SK-N-SH treated with all-trans-retinoic acid at 6 μM for 48 hours (cell line): ENCODE measurements around the gene SAMD11.

Source experiments
- ATAC-seq: fragments of 200-7000 bp; cut with Tn5 transposase; 3 replicates; pipeline ENCODE4 v1.9.1; 2020; ENCODE audit warnings: mild to moderate bottlenecking, moderate library complexity
- ARNTL ChIP-seq: fragments of 450-650 bp; formaldehyde crosslinking; IDR thresholded peaks from 2 replicates; pipeline ENCODE4 v1.5.0; 2020; ENCODE audit warnings: low read depth, mild to moderate bottlenecking, moderate library complexity, borderline replicate concordance
- BACH2 ChIP-seq: fragments of 250-450 bp; sonication (Bioruptor Pico); IDR thresholded peaks from 2 replicates; pipeline ENCODE4 v1.9.0; 2021; ENCODE audit warnings: mild to moderate bottlenecking, borderline replicate concordance
- CREB5 ChIP-seq: fragments of 250-450 bp; sonication (Bioruptor Pico); IDR thresholded peaks from 2 replicates; pipeline ENCODE4 v1.5.1; 2020; ENCODE audit warnings: low read depth, mild to moderate bottlenecking, moderate library complexity
- CSDC2 ChIP-seq: fragments of 250-450 bp; sonication (Bioruptor Pico); IDR thresholded peaks from 2 replicates; pipeline ENCODE4 v1.5.0; 2020; ENCODE audit warnings: mild to moderate bottlenecking, moderate library complexity
- ESRRG ChIP-seq: fragments of 250-450 bp; sonication (Bioruptor Pico); IDR thresholded peaks from 2 replicates; pipeline ENCODE4 v1.6.1; 2021; ENCODE audit warnings: mild to moderate bottlenecking
- GLIS3 ChIP-seq: fragments of 250-450 bp; sonication (Bioruptor Pico); IDR thresholded peaks from 2 replicates; pipeline ENCODE4 v1.5.0; 2020; ENCODE audit warnings: mild to moderate bottlenecking, moderate library complexity
- PPARA ChIP-seq: fragments of 250-450 bp; sonication (Bioruptor Pico); IDR thresholded peaks from 2 replicates; pipeline ENCODE4 v1.5.0; 2020; ENCODE audit warnings: mild to moderate bottlenecking, borderline replicate concordance
- SNAI2 ChIP-seq: fragments of 250-450 bp; sonication (Bioruptor Pico); IDR thresholded peaks from 2 replicates; pipeline ENCODE4 v1.5.0; 2020; ENCODE audit warnings: mild to moderate bottlenecking, moderate library complexity
- TCF4 ChIP-seq: fragments of 250-450 bp; sonication (Bioruptor Pico); IDR thresholded peaks from 2 replicates; pipeline ENCODE4 v1.8.0; 2021; ENCODE audit warnings: mild to moderate bottlenecking, moderate library complexity, borderline replicate concordance
- TOX ChIP-seq: fragments of 250-450 bp; sonication (Bioruptor Pico); IDR thresholded peaks from 2 replicates; pipeline ENCODE4 v1.8.0; 2021; ENCODE audit warnings: mild to moderate bottlenecking, moderate library complexity, borderline replicate concordance
- ZFP3 ChIP-seq: fragments of 250-450 bp; sonication (Bioruptor Pico); IDR thresholded peaks from 2 replicates; pipeline ENCODE4 v1.5.0; 2020; ENCODE audit warnings: mild to moderate bottlenecking, moderate library complexity
- ZNF565 ChIP-seq: fragments of 450-650 bp; formaldehyde crosslinking; conservative IDR thresholded peaks from 2 replicates; pipeline ENCODE4 v1.5.0; 2020; ENCODE audit warnings: low read depth, mild to moderate bottlenecking, moderate library complexity
- ZNF70 ChIP-seq: fragments of 450-650 bp; formaldehyde crosslinking; IDR thresholded peaks from 2 replicates; pipeline ENCODE4 v1.5.0; 2020; ENCODE audit warnings: mild to moderate bottlenecking, moderate library complexity
- ZNF8 ChIP-seq: fragments of 450-650 bp; formaldehyde crosslinking; IDR thresholded peaks from 2 replicates; pipeline ENCODE4 v1.5.0; 2020; ENCODE audit warnings: mild to moderate bottlenecking, moderate library complexity
- TF ChIP-seq, protein P1 (sequence below): fragments of 250-450 bp; sonication (Bioruptor Pico); IDR thresholded peaks from 2 replicates; pipeline ENCODE4 v1.8.0; 2021; ENCODE audit warnings: low read depth, mild to moderate bottlenecking, moderate library complexity, borderline replicate concordance
- TF ChIP-seq, protein P2 (sequence below): fragments of 250-450 bp; sonication (Bioruptor Pico); IDR thresholded peaks from 2 replicates; pipeline ENCODE4 v1.5.1; 2021; ENCODE audit warnings: mild to moderate bottlenecking, moderate library complexity
- TF ChIP-seq, protein P3 (sequence below): fragments of 250-450 bp; sonication (Bioruptor Pico); IDR thresholded peaks from 2 replicates; pipeline ENCODE4 v1.8.0; 2020; ENCODE audit warnings: mild to moderate bottlenecking, moderate library complexity, borderline replicate concordance
- TF ChIP-seq, protein P4 (sequence below): fragments of 250-450 bp; sonication (Bioruptor Pico); IDR thresholded peaks from 2 replicates; pipeline ENCODE4 v1.5.0; 2020; ENCODE audit warnings: mild to moderate bottlenecking, moderate library complexity

SAMD11 gene

DNA sequence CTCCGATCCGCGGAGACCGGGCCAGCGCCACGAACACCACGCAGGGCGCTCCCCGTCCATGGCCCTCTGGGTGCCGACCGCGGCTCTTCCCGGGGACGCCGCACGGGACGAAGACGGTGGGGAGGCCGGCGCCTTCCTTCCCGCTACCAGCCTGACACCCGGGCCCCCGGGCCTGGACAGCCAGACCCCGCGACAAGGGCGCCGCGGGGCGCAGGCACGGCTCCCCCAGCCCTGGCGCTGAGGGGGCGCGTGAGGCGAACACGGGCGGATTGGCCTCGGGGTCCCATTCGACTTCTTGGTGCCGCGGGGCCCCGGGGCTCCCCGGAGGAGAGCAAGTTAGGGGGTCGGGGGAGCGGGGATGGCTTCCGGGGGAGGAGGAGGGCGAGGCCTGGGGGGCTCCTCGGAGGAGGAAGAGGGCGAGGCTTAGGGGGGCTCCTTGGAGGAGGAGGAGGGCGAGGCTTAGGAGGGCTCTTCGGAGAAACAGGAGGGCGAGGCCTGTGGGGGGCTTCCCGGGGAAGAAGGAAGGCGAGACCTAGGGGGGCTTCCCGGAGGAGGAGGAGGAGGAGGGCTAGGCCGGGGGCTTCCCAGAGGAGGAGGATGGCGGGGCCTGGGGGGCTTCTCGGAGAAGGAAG is 36.1 kb downstream of the SAMD11 start:
- ATAC-seq, result no peak; the same call in 2 of the 3 replicates
- TF ChIP-seq CSDC2 (CRISPR knock-in tag), result no peak
- TF ChIP-seq CREB5 (CRISPR knock-in tag), result no peak
- no peak for TF ChIP-seq PPARA (CRISPR knock-in tag)
- TF ChIP-seq, protein P1, sequence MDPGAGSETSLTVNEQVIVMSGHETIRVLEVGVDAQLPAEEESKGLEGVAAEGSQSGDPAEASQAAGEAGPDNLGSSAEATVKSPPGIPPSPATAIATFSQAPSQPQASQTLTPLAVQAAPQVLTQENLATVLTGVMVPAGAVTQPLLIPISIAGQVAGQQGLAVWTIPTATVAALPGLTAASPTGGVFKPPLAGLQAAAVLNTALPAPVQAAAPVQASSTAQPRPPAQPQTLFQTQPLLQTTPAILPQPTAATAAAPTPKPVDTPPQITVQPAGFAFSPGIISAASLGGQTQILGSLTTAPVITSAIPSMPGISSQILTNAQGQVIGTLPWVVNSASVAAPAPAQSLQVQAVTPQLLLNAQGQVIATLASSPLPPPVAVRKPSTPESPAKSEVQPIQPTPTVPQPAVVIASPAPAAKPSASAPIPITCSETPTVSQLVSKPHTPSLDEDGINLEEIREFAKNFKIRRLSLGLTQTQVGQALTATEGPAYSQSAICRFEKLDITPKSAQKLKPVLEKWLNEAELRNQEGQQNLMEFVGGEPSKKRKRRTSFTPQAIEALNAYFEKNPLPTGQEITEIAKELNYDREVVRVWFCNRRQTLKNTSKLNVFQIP (CRISPR knock-in tag), result no peak
- TF ChIP-seq ZNF8 (CRISPR knock-in tag), result no peak
- no peak for TF ChIP-seq ZFP3 (CRISPR knock-in tag)
- TF ChIP-seq ESRRG (CRISPR knock-in tag), result no peak
- TF ChIP-seq, protein P2, sequence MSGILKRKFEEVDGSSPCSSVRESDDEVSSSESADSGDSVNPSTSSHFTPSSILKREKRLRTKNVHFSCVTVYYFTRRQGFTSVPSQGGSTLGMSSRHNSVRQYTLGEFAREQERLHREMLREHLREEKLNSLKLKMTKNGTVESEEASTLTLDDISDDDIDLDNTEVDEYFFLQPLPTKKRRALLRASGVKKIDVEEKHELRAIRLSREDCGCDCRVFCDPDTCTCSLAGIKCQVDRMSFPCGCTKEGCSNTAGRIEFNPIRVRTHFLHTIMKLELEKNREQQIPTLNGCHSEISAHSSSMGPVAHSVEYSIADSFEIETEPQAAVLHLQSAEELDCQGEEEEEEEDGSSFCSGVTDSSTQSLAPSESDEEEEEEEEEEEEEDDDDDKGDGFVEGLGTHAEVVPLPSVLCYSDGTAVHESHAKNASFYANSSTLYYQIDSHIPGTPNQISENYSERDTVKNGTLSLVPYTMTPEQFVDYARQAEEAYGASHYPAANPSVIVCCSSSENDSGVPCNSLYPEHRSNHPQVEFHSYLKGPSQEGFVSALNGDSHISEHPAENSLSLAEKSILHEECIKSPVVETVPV (CRISPR knock-in tag), result no peak
- TF ChIP-seq, protein P3, sequence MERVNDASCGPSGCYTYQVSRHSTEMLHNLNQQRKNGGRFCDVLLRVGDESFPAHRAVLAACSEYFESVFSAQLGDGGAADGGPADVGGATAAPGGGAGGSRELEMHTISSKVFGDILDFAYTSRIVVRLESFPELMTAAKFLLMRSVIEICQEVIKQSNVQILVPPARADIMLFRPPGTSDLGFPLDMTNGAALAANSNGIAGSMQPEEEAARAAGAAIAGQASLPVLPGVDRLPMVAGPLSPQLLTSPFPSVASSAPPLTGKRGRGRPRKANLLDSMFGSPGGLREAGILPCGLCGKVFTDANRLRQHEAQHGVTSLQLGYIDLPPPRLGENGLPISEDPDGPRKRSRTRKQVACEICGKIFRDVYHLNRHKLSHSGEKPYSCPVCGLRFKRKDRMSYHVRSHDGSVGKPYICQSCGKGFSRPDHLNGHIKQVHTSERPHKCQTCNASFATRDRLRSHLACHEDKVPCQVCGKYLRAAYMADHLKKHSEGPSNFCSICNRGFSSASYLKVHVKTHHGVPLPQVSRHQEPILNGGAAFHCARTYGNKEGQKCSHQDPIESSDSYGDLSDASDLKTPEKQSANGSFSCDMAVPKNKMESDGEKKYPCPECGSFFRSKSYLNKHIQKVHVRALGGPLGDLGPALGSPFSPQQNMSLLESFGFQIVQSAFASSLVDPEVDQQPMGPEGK, result no peak
- no peak for TF ChIP-seq TCF4
- no peak for TF ChIP-seq ZNF565 (CRISPR knock-in tag)
- no peak for TF ChIP-seq BACH2
- no peak for TF ChIP-seq ARNTL (CRISPR knock-in tag)
- TF ChIP-seq, protein P4, sequence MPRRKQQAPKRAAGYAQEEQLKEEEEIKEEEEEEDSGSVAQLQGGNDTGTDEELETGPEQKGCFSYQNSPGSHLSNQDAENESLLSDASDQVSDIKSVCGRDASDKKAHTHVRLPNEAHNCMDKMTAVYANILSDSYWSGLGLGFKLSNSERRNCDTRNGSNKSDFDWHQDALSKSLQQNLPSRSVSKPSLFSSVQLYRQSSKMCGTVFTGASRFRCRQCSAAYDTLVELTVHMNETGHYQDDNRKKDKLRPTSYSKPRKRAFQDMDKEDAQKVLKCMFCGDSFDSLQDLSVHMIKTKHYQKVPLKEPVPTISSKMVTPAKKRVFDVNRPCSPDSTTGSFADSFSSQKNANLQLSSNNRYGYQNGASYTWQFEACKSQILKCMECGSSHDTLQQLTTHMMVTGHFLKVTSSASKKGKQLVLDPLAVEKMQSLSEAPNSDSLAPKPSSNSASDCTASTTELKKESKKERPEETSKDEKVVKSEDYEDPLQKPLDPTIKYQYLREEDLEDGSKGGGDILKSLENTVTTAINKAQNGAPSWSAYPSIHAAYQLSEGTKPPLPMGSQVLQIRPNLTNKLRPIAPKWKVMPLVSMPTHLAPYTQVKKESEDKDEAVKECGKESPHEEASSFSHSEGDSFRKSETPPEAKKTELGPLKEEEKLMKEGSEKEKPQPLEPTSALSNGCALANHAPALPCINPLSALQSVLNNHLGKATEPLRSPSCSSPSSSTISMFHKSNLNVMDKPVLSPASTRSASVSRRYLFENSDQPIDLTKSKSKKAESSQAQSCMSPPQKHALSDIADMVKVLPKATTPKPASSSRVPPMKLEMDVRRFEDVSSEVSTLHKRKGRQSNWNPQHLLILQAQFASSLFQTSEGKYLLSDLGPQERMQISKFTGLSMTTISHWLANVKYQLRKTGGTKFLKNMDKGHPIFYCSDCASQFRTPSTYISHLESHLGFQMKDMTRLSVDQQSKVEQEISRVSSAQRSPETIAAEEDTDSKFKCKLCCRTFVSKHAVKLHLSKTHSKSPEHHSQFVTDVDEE (CRISPR knock-in tag), result no peak

DNA sequence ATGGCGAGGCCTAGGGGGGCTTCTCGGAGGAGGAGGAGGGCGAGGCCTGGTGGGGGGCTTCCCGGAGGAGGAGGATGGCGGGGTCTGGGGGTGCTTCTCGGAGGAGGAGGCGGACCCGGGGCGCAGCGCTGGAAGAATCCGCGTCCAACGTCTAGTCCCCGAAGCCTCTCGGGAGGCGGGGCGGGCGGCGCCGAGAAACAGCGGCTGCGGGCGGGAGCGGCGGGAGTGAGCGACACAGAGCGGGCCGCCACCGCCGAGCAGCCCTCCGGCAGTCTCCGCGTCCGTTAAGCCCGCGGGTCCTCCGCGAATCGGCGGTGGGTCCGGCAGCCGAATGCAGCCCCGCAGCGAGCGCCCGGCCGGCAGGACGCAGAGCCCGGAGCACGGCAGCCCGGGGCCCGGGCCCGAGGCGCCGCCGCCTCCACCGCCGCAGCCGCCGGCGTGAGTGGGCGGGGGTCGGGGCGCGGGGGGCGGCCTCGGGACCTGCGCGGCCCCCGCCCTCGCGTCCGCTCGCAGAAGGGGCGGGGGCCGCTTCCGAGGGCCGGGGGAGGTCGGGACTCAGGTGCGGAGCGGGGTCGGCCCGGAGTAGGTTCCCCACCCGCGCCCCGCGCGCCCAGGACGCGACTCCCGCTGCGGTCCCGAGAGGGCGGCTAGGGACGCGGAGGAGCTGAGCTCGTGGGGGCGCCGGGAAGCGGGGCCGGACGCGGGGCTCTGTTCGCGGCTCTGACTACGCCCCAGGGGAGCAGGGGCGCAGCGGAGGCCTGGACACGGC is 36.8 kb downstream of the SAMD11 start, which contains the start of gene KLHL17:
KLHL17 (plus strand) TSS at position 222 of the 769 bp plus-strand sequence; CDS start at position 332, 110 bp downstream.
- ATAC-seq, result peak; percentile 78
- TF ChIP-seq BACH2 (no peak), TOX (CRISPR knock-in tag) (no peak), ARNTL (CRISPR knock-in tag) (no peak), ZNF70 (no peak)
- TF ChIP-seq, protein P3, result no peak

DNA sequence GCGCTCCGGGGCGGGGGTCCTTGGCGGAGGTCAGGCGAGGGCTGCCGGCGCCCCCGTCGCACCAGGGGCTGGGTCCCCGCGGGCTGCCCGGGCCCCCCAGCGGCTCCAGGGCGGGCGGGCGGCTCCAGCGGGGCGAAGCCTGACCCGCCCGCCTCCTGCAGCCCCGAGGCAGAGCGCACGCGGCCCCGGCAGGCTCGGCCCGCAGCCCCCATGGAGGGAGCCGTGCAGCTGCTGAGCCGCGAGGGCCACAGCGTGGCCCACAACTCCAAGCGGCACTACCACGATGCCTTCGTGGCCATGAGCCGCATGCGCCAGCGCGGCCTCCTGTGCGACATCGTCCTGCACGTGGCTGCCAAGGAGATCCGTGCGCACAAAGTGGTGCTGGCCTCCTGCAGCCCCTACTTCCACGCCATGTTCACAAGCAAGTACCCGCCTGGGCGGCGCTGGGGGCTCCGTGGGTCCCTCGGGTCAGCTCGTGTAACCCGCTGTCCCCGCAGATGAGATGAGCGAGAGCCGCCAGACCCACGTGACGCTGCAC is 37.5 kb downstream of the SAMD11 start:
- no peak for ATAC-seq
- TF ChIP-seq GLIS3 (CRISPR knock-in tag) (no peak), TCF4 (no peak), CREB5 (CRISPR knock-in tag) (no peak), ZNF70 (no peak), SNAI2 (no peak), BACH2 (no peak)
- TF ChIP-seq, protein P3, result no peak
- TF ChIP-seq, protein P1 (CRISPR knock-in tag), result no peak
